Measurements from ENCODE around the gene NFIX.

Gene NFIX

DNA sequence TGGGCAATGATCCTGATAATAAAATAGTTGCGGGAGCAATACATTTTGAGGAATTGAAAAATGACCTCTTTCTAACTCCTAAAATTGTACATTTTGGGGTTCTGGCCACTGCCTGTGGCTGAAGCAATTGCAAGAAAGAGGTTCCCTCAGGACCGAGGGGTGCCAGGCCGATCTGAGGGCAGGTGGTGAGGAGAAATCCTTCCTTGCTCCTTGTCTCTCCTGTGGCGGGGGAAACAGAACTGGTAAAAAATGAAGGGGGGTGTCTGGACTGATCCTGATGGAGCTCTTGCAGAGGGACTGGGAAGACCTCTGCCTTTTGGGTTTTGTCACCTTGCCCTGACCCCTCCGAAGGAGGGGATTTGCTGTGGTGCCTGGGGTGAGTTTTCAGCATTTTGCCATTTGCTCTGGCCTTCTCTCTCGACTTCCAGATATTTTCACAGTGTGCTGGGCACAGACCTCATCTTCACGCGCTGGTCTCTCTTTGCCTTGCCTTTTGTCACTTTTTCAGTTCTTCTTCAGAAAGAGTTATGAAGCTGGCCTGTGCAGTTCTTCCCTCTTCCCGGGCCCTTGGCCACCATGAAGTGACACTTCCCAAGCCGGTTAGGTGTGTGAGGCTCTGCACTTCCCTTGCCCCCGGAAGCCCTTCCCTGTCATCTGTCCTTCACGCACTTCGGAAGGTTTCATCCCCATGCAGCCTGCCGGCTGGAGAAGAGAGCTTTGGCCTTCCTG is 22.2 kb downstream of the NFIX start:
- no peak for DNase-seq (ENCODE audit: low spot score)
- TF ChIP-seq, protein P1, sequence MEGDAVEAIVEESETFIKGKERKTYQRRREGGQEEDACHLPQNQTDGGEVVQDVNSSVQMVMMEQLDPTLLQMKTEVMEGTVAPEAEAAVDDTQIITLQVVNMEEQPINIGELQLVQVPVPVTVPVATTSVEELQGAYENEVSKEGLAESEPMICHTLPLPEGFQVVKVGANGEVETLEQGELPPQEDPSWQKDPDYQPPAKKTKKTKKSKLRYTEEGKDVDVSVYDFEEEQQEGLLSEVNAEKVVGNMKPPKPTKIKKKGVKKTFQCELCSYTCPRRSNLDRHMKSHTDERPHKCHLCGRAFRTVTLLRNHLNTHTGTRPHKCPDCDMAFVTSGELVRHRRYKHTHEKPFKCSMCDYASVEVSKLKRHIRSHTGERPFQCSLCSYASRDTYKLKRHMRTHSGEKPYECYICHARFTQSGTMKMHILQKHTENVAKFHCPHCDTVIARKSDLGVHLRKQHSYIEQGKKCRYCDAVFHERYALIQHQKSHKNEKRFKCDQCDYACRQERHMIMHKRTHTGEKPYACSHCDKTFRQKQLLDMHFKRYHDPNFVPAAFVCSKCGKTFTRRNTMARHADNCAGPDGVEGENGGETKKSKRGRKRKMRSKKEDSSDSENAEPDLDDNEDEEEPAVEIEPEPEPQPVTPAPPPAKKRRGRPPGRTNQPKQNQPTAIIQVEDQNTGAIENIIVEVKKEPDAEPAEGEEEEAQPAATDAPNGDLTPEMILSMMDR (IDR thresholded peaks at IDR 0.05; ENCODE audit: borderline replicate concordance, control extremely low read depth, extremely low read depth, insufficient read depth, missing control alignments): no peak
- in situ Hi-C loops (cut with MboI; ENCODE audit: low sequenced_read_pairs, unreplicated experiment): no loop called here

DNA sequence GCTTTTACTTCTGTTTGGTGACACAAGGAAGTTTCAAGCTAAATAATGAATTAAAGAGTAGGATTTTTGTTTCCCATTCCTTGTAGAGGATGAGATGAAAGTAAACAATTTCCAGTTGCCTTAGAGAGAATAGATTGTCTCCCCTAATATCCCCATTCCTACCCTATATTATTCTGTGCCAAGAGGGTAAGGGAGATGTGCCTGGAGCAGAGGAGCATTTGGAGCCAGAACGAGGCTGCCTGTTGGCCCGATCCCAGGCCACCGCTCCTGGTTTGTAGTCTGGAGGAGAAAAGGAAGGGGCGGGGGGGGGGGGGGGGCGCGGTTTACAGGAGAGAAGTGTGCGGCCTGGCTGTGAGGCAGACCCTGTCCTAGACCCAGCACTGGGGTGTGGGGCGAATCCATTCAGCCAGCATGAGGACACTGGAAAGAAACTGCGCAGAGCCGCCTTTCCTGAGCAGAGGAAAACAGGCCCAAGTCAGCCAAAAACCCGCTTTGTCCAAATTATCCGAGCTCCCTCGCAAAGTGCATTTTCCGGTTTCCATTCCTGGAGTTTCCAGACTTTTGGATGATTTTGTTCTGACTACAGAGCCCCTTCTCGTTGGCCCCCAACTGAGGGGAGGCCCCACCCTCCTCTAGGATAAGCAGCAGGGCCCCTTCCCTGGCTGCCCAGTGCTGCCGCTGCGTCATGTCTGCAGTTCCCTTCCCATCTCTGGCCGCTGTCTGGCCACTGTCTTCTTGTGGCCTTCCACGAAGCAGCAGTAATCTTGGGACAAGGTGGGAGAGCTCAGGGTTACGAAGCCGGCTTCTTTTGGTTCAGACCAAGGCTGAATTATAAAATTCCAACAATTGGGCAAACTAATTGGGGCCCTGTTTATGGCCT is 23.0 kb downstream of the NFIX start:
- in situ Hi-C loops (cut with MboI; ENCODE audit: low sequenced_read_pairs, unreplicated experiment): no loop called here
- TF ChIP-seq, protein P1 (IDR thresholded peaks at IDR 0.05; ENCODE audit: borderline replicate concordance, control extremely low read depth, extremely low read depth, insufficient read depth, missing control alignments): no peak
- DNase-seq (ENCODE audit: low spot score): no peak

DNA sequence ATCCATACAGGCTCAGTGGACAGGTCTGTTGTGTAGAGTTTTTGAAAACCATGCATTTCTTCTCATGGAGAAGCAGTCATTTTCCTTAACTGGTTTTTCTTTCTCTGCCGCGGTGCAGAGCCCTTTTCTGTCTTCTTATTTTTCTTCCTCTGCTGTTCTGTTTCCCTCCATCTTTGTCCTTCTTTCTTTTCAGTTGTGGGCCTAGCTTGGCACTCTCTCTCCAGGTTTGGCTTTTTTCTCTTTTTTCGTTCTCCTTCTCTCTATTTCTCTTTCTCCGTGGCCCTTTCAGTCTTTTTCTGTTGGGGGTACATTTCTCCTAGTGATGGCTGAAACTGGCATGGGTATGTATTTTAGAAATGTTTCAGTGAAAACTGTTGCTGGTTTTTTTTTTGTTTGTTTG is 24.1 kb downstream of the NFIX start:
- TF ChIP-seq, protein P1 (IDR thresholded peaks at IDR 0.05; ENCODE audit: borderline replicate concordance, control extremely low read depth, extremely low read depth, insufficient read depth, missing control alignments): no peak
- in situ Hi-C loops (cut with MboI; ENCODE audit: low sequenced_read_pairs, unreplicated experiment): no loop called here
- no peak for DNase-seq (ENCODE audit: low spot score)

DNA sequence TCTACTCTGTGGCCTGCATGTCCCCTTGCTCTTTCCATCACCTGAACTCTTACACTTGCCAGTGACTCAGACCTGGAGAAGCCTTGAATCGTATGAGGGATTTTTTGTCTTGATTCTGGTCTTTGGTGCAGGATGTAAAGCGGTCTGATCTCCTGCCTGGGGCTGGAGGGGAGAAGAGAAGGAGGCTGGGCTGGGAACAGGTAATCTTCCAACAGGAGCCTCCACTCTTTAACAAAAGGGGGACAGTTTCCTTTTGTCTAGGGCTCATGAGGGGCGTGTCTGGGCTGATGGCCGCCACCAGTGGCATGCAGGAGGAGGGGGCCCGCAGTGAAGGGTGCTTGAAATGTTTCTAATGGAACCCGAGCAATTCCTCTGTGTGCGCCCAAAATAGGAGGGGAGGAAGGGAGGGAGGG is 24.7 kb downstream of the NFIX start:
- DNase-seq (ENCODE audit: low spot score): no peak
- in situ Hi-C loops (cut with MboI; ENCODE audit: low sequenced_read_pairs, unreplicated experiment): no loop called here
- TF ChIP-seq, protein P1 (IDR thresholded peaks at IDR 0.05; ENCODE audit: borderline replicate concordance, control extremely low read depth, extremely low read depth, insufficient read depth, missing control alignments): no peak

DNA sequence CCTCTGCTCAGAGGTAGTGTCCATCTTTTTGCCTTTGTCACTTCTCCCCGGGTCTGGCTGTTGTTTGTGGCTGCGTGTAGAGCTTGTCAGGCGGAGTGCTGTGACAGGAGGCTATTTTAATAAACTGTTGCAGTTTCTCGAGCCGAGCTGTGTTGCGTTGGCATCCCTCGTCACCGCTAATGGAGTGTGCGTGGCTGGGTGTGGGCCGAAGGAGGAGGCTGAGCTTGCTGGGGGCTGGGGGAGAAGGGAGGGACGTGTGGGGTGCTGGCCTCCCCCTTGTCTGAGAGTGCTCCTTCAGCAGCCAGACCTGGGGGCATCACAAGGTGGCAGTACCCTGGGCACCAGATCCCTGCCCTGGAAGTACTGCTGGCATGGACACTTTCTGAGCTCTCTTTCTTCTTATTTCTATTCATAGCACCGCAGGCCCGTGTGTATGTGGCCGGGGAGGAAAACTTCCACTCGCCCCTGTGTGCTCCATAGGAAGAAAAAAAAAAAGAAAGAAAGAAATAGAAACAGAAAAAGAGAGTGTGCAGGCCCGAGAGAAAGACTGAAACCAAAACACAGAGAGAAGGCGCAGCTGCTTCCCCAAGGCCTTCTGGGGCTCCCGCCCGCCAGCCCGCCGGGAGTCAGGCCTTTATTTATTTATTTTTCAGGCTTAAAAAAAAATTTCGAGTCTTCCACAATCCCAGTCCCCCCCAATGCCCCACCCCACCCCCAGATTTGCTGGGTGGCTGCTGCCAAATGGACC is 27.0 kb downstream of the NFIX start:
- in situ Hi-C loops (cut with MboI; ENCODE audit: low sequenced_read_pairs, unreplicated experiment): no loop called here
- TF ChIP-seq, protein P1 (IDR thresholded peaks at IDR 0.05; ENCODE audit: borderline replicate concordance, control extremely low read depth, extremely low read depth, insufficient read depth, missing control alignments): no peak
- peak; percentile 81 for DNase-seq (ENCODE audit: low spot score)
